Gastroesophageal sphincter (tissue), 4 donors: ENCODE measurements around the gene TRIM65. TPM values are rescaled to one million over a fixed set of nuclear protein-coding genes. Genes with fewer than 3 reads are reported as not detected.

Experiments used
- ATAC-seq: fragments of 150-250 bp; one replicate; pipeline ENCODE4 v1.9.1; 2016; ENCODE audit warnings: mild to moderate bottlenecking, moderate library complexity
- H3K27ac ChIP-seq, 4 donors: fragments of 200-600 bp; sonication (generic) in 3 of 4; 1 replicate in 3 of 4; 2 replicates in 1 of 4; pipeline ENCODE4 v1.5.1; 2016 to 2019
- H3K27me3 ChIP-seq: fragments of 200-600 bp; sonication (generic); one replicate; pipeline ENCODE4 v1.5.1; 2019
- H3K36me3 ChIP-seq, 2 donors: fragments of 200-600 bp; sonication (generic); one replicate each; pipeline ENCODE4 v1.5.1; 2019; ENCODE audit warnings: control low read depth in 1 of 2
- H3K4me1 ChIP-seq, 3 donors: fragments of 200-600 bp; sonication (generic); 1 replicate in 2 of 3; 2 replicates in 1 of 3; pipeline ENCODE4 v1.5.1; 2016 to 2019; ENCODE audit warnings: control low read depth in 2 of 3
- H3K4me3 ChIP-seq, 2 donors: fragments of 200-600 bp; sonication (generic); one replicate each; pipeline ENCODE4 v1.5.1; 2019; ENCODE audit warnings: mild to moderate bottlenecking in 1 of 2, moderate library complexity in 1 of 2
- H3K9me3 ChIP-seq, 3 donors: fragments of 200-600 bp; sonication (generic); one replicate each; pipeline ENCODE4 v1.5.1; 2017 to 2019; ENCODE audit warnings: control low read depth in 2 of 3
- EP300 ChIP-seq: sonication (generic); formaldehyde crosslinking; IDR thresholded peaks from one replicate; pipeline ENCODE4 v1.6.1; 2017; ENCODE audit warnings: antibody characterized with exemption, mild to moderate bottlenecking
- POLR2A ChIP-seq, 2 donors: fragments of 450-650 bp; IDR thresholded peaks; one replicate each; pipeline ENCODE4 v1.6.1; 2017; ENCODE audit warnings: antibody characterized with exemption in 2 of 2, mild to moderate bottlenecking in 2 of 2, moderate library complexity in 1 of 2
- POLR2AphosphoS5 ChIP-seq: sonication (generic); formaldehyde crosslinking; IDR thresholded peaks from one replicate; pipeline ENCODE4 v1.6.1; 2017; ENCODE audit warnings: antibody characterized with exemption
- WGBS, 2 donors: methylation state at CpG; one replicate each; pipeline ENCODE4 v1.1.5; 2018; ENCODE audit warnings: low coverage in 1 of 2; 5-methylcytosine and 5-hydroxymethylcytosine counted together
- total RNA-seq, 4 donors: library from RNA; depleted of rRNA; stranded (reverse); fragments of >200 nt; gene quantifications; one replicate each; pipeline ENCODE4 v1.1.0, GENCODE V29; 2016
- TF ChIP-seq, protein P1 (sequence below), 4 experiments: fragments of 200-600 bp in 2 of 4; fragments of 450-650 bp in 2 of 4; sonication (generic) in 1 of 4; IDR thresholded peaks; one replicate each; pipeline ENCODE4 v1.5.1; 2017 to 2019; ENCODE audit warnings: antibody characterized with exemption in 4 of 4, mild to moderate bottlenecking in 2 of 4, moderate library complexity in 2 of 4

Gene TRIM65
- total RNA-seq, 4 donors from 2014 or later: 18.7 to 34.4 (median 31.2) TPM

GRCh38 chr17:75906143-75906884 lies 9.6 kb upstream of the TRIM65 start:
- H3K4me1 ChIP-seq: peaks cover 0 to 28% (median 8%) of the 10 kb centered on the region in 3 donors
- H3K27ac ChIP-seq: peak overlapping the region in 3 of 4 donors; percentile 89 to 94 (median 93)
- no peaks in the 10 kb centered on the region for H3K27me3 ChIP-seq
- TF ChIP-seq, protein P1, sequence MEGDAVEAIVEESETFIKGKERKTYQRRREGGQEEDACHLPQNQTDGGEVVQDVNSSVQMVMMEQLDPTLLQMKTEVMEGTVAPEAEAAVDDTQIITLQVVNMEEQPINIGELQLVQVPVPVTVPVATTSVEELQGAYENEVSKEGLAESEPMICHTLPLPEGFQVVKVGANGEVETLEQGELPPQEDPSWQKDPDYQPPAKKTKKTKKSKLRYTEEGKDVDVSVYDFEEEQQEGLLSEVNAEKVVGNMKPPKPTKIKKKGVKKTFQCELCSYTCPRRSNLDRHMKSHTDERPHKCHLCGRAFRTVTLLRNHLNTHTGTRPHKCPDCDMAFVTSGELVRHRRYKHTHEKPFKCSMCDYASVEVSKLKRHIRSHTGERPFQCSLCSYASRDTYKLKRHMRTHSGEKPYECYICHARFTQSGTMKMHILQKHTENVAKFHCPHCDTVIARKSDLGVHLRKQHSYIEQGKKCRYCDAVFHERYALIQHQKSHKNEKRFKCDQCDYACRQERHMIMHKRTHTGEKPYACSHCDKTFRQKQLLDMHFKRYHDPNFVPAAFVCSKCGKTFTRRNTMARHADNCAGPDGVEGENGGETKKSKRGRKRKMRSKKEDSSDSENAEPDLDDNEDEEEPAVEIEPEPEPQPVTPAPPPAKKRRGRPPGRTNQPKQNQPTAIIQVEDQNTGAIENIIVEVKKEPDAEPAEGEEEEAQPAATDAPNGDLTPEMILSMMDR (IDR thresholded peaks at IDR 0.05): no peak
- TF ChIP-seq EP300 (no peak), POLR2AphosphoS5 (no peak), POLR2A (IDR thresholded peaks at IDR 0.05) (no peak)
- no peak overlapping the region for H3K4me3 ChIP-seq
- H3K36me3 ChIP-seq: peaks cover 0 to 20% of the 10 kb centered on the region in 2 donors
- no peak for ATAC-seq
- 77 to 80% methylated on average over 1 to 9 of the region's 10 CpGs for WGBS, 2 donors
- H3K9me3 ChIP-seq: no peaks in the 10 kb centered on the region

DNA sequence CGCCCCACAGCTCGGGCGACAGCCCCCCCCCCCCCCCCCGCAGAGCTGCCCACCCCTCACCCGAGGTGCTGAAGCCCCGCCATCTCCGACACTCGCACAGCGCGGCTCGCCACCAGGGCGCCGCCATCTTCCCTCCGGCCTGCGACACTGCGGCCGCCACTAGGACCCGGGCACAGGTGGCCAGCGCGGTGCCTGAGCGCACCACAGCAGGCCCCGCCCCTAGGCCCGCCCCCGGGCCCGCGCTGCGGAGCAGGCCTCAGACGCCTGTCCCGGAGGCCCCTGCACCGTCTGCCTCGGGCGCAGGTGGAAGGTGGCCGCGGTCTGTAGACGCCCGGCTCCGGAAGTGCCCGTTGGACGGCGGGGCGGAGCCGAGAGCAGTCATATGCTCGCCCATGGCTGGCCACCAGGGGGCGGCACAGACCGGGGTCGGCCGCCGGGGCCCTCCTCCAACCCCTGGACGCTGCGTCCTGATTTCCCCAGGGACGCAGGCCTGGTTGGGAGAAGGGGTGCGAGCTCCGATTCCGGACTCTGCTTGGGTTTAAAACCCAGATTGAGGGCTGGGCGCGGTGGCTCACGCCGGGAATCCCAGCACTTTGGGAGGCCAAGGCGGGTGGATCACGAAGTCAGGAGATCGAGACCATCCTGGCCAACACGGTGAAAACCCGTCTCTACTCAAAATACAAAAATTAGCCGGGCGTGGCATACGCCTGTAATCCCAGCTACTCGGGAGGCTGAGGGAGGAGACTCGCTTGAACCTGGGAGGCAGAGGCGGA lies 8.2 kb upstream of the TRIM65 start, which contains the start of gene MRPL38:
Gene MRPL38, minus strand, starts transcription at position 136 of the 773 bp plus-strand sequence. Its CDS starts 9 bp downstream, at position 127.
- no peaks in the 10 kb centered on the region for H3K27me3 ChIP-seq
- peak; percentile 97 for ATAC-seq
- peak within 1 kb of the TSS; percentile 56 to 94 (median 91) for H3K27ac ChIP-seq
- H3K4me3 ChIP-seq: peak within 1 kb of the TSS; percentile 75 to 84
- peak; percentile 56 for TF ChIP-seq POLR2AphosphoS5
- TF ChIP-seq POLR2A (IDR thresholded peaks at IDR 0.05): peak; percentile 64 to 72
- TF ChIP-seq, protein P1 (IDR thresholded peaks at IDR 0.05): peak in 3 of 4 experiments; percentile 98 to 100 (median 100)
- TF ChIP-seq EP300: no peak
- H3K9me3 ChIP-seq: no peaks in the 10 kb centered on the region
- 0% methylated on average over 1 of the region's 69 CpGs; no CpG with 5 or more reads in 1 of the 2 donors for WGBS, 2 donors
- peaks cover 0 to 28% (median 8%) of the 10 kb centered on the region in 3 donors for H3K4me1 ChIP-seq
- peaks cover 0 to 32% of the 10 kb centered on the region in 2 donors for H3K36me3 ChIP-seq

DNA sequence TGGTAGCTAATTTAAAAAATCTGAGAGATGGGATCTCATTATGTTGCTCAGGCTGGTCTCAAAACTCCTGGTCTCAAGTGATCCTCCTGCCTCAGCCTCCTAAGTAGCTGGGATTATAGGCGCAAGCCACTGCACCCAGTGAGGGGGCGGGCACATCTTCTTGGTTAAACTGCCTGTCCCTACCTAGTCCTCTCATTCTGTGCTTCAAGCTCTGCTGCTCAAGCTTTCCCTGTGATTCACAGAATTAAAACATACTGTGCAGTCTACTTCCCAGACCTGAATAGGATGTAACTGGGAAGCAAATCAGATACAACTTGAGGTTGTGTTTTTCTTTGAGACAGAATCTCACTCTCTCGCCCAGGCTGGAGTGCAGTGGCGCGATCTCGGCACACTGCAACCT lies 5.7 kb upstream of the TRIM65 start:
- no peak overlapping the region for H3K4me3 ChIP-seq
- no peaks in the 10 kb centered on the region for H3K9me3 ChIP-seq
- H3K36me3 ChIP-seq: peaks cover 0 to 58% of the 10 kb centered on the region in 2 donors
- peaks cover 0 to 35% (median 9%) of the 10 kb centered on the region in 3 donors for H3K4me1 ChIP-seq
- no peaks in the 10 kb centered on the region for H3K27me3 ChIP-seq
- TF ChIP-seq POLR2A (IDR thresholded peaks at IDR 0.05): no peak
- no peak for TF ChIP-seq EP300
- no peak for TF ChIP-seq POLR2AphosphoS5
- no peak for ATAC-seq
- no peak overlapping the region for H3K27ac ChIP-seq
- WGBS, 2 donors: 92 to 93% methylated on average over 4 to 5 of the region's 6 CpGs

DNA sequence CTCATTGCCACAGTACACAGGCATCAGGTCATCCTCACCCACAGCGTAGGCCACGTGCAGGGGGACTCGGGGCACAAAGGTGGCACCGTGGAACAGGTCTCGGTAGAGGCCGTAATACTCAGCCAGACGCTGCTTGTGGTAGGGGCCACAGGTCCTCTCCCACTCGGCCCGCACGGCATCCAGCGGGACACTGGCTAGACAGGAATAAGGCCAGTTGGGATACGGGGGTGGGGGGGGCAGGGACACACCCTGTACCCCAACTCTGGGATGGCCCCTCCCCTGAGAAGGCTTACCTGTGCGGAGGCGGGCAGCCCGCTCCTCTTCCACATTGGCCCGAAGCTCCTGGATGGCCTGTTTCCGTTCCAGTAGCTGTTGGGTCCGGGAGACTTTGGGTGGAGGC lies 5.0 kb upstream of the TRIM65 start:
- peaks cover 0 to 40% (median 13%) of the 10 kb centered on the region in 3 donors for H3K4me1 ChIP-seq
- H3K36me3 ChIP-seq: peaks cover 0 to 58% of the 10 kb centered on the region in 2 donors
- H3K9me3 ChIP-seq: no peaks in the 10 kb centered on the region
- ATAC-seq: no peak
- no peak overlapping the region for H3K4me3 ChIP-seq
- H3K27me3 ChIP-seq: no peaks in the 10 kb centered on the region
- no CpG with 5 or more reads among the region's 18 CpGs for WGBS, 2 donors
- TF ChIP-seq POLR2A (IDR thresholded peaks at IDR 0.05): no peak
- no peak for TF ChIP-seq POLR2AphosphoS5
- TF ChIP-seq, protein P1 (IDR thresholded peaks at IDR 0.05): no peak
- TF ChIP-seq EP300: no peak
- no peak overlapping the region for H3K27ac ChIP-seq
